Hematopoietic multipotent progenitor cell treated with erythropoietin and hydrocortisone succinate and interleukin-3 and kit ligand, for 6 days (in vitro differentiated cells): ENCODE measurements around the gene FRY.

ENCODE experiments used
- DNase-seq: peaks from one replicate; pipeline ENCODE4 v3.0.0-alpha.2; 2015

FRY gene

GRCh38 chr13:32315238-32316027 lies 283.9 kb downstream of the FRY start, which contains the start of the genes BRCA2 and ZAR1L:
Gene BRCA2 (plus strand): TSS chr13:32315508. CDS start chr13:32316461, 953 bp downstream.
Gene ZAR1L (minus strand): TSS chr13:32315363. CDS start chr13:32311925, 3,438 bp downstream.
- peak; percentile 96 for DNase-seq

GRCh38 chr13:32316028-32316339 lies 284.4 kb downstream of the FRY start:
- DNase-seq = no peak

- DNase-seq = peak; percentile 67
Observed at GRCh38 chr13:32316501-32316900, 284.9 kb downstream of the FRY start.

GRCh38 chr13:32317716-32318465 lies 286.3 kb downstream of the FRY start:
- no peak for DNase-seq

- no peak for DNase-seq
Observed at GRCh38 chr13:32320528-32320927, 289.0 kb downstream of the FRY start.

- DNase-seq = no peak
Observed at GRCh38 chr13:32323912-32324311, 292.3 kb downstream of the FRY start.

- no peak for DNase-seq
Observed at GRCh38 chr13:32330441-32330840, 298.9 kb downstream of the FRY start.

- peak; percentile 18 for DNase-seq
Observed at GRCh38 chr13:32334671-32335070, 303.1 kb downstream of the FRY start.

- peak; percentile 59 for DNase-seq
Observed at GRCh38 chr13:32340914-32341313, 309.3 kb downstream of the FRY start.

GRCh38 chr13:32347651-32348050 lies 316.1 kb downstream of the FRY start:
- no peak for DNase-seq
